GM12891 (cell line): ENCODE data around the gene TMEM51.

Source experiments
- DNase-seq: peaks from one replicate; pipeline ENCODE4 v3.0.0; 2011; ENCODE audit warnings: low spot score; ENCODE audit not compliant: insufficient read length
- FAIRE-seq: peaks from 2 replicates; lab custom pipeline; 2011; peaks lifted over from hg19 to GRCh38; lab: Jason Lieb, UNC
- PAX5 ChIP-seq: IDR thresholded peaks from 2 replicates; pipeline ENCODE4 v1.6.1; 2011; ENCODE audit warnings: low read length, moderate library complexity, mild to moderate bottlenecking; ENCODE audit not compliant: insufficient read depth, severe bottlenecking
- POLR2A ChIP-seq: IDR thresholded peaks from 2 replicates; pipeline ENCODE4 v1.6.1; 2011; ENCODE audit warnings: low read depth, low read length, control low read depth
- POLR2AphosphoS5 ChIP-seq: IDR thresholded peaks from 2 replicates; pipeline ENCODE4 v1.6.1; 2011; ENCODE audit warnings: low read depth, low read length, control low read depth
- POU2F2 ChIP-seq: IDR thresholded peaks from 2 replicates; pipeline ENCODE4 v1.6.1; 2011; ENCODE audit warnings: low read depth, mild to moderate bottlenecking, control low read depth, low read length, moderate library complexity
- SPI1 ChIP-seq: IDR thresholded peaks from 2 replicates; pipeline ENCODE4 v1.6.1; 2011; ENCODE audit warnings: low read depth, low read length, control low read depth
- TAF1 ChIP-seq: IDR thresholded peaks from 2 replicates; pipeline ENCODE4 v1.6.1; 2011; ENCODE audit warnings: low read depth, low read length, control low read depth

TMEM51 gene

GRCh38 chr1:15201221-15201620 lies 47.7 kb downstream of the TMEM51 start:
- no peak for FAIRE-seq

GRCh38 chr1:15201849-15202551 lies 48.5 kb downstream of the TMEM51 start:
- DNase-seq = no peak
- no peak for FAIRE-seq
- TF ChIP-seq POLR2AphosphoS5 (no peak), POU2F2 (no peak), TAF1 (no peak), SPI1 (no peak), PAX5 (no peak), POLR2A (no peak)

More at GRCh38 chr1:15201221-15201620, 47.7 kb downstream of the TMEM51 start:
- DNase-seq = no peak
- TF ChIP-seq POLR2A (no peak), PAX5 (no peak), POLR2AphosphoS5 (no peak), POU2F2 (no peak), SPI1 (no peak), TAF1 (no peak)

- TF ChIP-seq POU2F2 (no peak), SPI1 (no peak), PAX5 (no peak), TAF1 (no peak), POLR2AphosphoS5 (no peak), POLR2A (no peak)
- FAIRE-seq = no peak
- DNase-seq = no peak
Observed at GRCh38 chr1:15204931-15205330, 51.4 kb downstream of the TMEM51 start.

GRCh38 chr1:15205586-15206346 lies 52.2 kb downstream of the TMEM51 start:
- no peak for FAIRE-seq

GRCh38 chr1:15206418-15207030 lies 53.0 kb downstream of the TMEM51 start:
- DNase-seq (no peak), FAIRE-seq (no peak)
- no peak for TF ChIP-seq POLR2A
- TF ChIP-seq PAX5 = no peak
- no peak for TF ChIP-seq TAF1
- TF ChIP-seq POLR2AphosphoS5 = no peak
- no peak for TF ChIP-seq SPI1
- TF ChIP-seq POU2F2 = no peak

More at GRCh38 chr1:15205586-15206346, 52.2 kb downstream of the TMEM51 start:
- TF ChIP-seq PAX5 (no peak), TAF1 (no peak), POLR2AphosphoS5 (no peak), POLR2A (no peak), POU2F2 (no peak), SPI1 (no peak)
- no peak for DNase-seq

- no peak for DNase-seq
- no peak for FAIRE-seq
- no peak for TF ChIP-seq PAX5
- TF ChIP-seq POLR2A = no peak
- TF ChIP-seq POU2F2 = no peak
- TF ChIP-seq TAF1 = no peak
- TF ChIP-seq POLR2AphosphoS5 = no peak
- no peak for TF ChIP-seq SPI1
Observed at GRCh38 chr1:15207031-15207828, 53.7 kb downstream of the TMEM51 start.

GRCh38 chr1:15207829-15208429 lies 54.4 kb downstream of the TMEM51 start:
- DNase-seq = no peak
- TF ChIP-seq POU2F2 (no peak), POLR2A (no peak), POLR2AphosphoS5 (no peak), SPI1 (no peak), PAX5 (no peak), TAF1 (no peak)
- no peak for FAIRE-seq
